Measurements from ENCODE around the gene EXOC2. TPM values are rescaled to one million over a fixed set of nuclear protein-coding genes. Genes with fewer than 3 reads are reported as not detected.

EXOC2 gene
- total and polyA plus RNA-seq, 10 donors, result 7.0 to 32.8 (median 25.3) TPM

DNA sequence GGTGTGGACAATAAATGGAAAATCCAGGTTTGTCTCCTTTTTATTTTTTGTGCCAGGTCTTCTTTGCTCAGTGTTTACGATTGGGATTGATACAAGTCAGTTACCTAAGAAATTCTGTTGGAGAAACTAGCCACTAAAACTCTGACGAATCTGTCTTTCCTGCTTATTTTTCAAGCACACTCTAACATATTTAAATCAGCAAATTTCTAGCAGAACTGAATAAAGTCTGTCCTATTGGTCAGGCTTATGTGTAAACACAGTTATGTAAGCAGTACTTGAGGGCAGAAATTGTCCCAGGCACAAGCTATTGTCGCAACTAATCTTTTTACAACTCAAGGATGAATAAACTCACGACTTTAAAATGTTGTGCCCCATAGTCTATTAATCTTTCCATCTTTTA, 12.1 kb upstream of the EXOC2 start:
- Histone ChIP-seq H3K27me3 (replicated peaks in 1 of 7) (no peaks in the 10 kb centered on the region), H3K4me1 (peaks cover 0 to 6% (median 3%) of the 10 kb centered on the region in 6 donors), H3K4me3 (no peak overlapping the region), H3K9me3 (no peaks in the 10 kb centered on the region), H3K27ac (no peak overlapping the region), H3K36me3 (no peaks in the 10 kb centered on the region)
- intact Hi-C loops (cut with DNase I; ENCODE audit: low total_unique reads), result no loop called here
- no peak for TF ChIP-seq POLR2AphosphoS5 (IDR thresholded peaks at IDR 0.05)
- no peak for TF ChIP-seq CTCF (IDR thresholded peaks at IDR 0.05 in 8 of 11, conservative IDR thresholded peaks at IDR 0.05 in 3 of 11)
- no peak for DNase-seq
- WGBS, 5 donors, result 58 to 63% (median 59%) methylated on average over 4 of the region's 4 CpGs

DNA sequence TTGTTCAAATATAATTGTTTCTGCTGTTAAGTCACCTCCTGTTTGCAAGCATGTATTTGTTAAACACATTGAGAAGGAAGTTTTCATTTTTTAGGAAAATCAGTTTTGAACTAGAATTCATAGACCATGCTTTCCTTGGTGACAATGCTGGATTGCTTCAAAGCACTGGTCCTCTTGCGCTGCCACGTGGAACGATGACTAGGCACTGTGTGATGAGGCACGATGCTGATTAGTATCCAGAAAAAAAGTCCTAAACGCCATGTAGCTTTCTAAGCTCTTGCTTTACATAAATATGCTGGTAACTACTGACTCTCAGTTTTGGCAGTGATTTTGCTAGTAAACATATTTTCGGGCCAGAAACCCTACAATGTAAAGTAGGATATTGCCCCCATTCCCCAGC, 11.1 kb upstream of the EXOC2 start:
- 90 to 94% (median 91%) methylated on average over 6 of the region's 6 CpGs for WGBS, 5 donors
- H3K4me3 ChIP-seq, result no peak overlapping the region
- TF ChIP-seq POLR2A (IDR thresholded peaks at IDR 0.05), result no peak
- no peak for TF ChIP-seq POLR2AphosphoS5 (IDR thresholded peaks at IDR 0.05)
- TF ChIP-seq CTCF (IDR thresholded peaks at IDR 0.05 in 8 of 11, conservative IDR thresholded peaks at IDR 0.05 in 3 of 11), result no peak
- H3K27me3 ChIP-seq (replicated peaks in 1 of 7), result no peaks in the 10 kb centered on the region
- DNase-seq, result no peak
- H3K27ac ChIP-seq, result no peak overlapping the region
- no peaks in the 10 kb centered on the region for H3K36me3 ChIP-seq
- H3K9me3 ChIP-seq, result no peaks in the 10 kb centered on the region
- peaks cover 0 to 4% (median 0%) of the 10 kb centered on the region in 6 donors for H3K4me1 ChIP-seq
- intact Hi-C loops (cut with DNase I; ENCODE audit: low total_unique reads), result no loop called here

- Histone ChIP-seq H3K27ac (no peak overlapping the region), H3K9me3 (no peaks in the 10 kb centered on the region), H3K27me3 (replicated peaks in 1 of 7) (no peaks in the 10 kb centered on the region), H3K4me3 (no peak overlapping the region), H3K36me3 (no peaks in the 10 kb centered on the region), H3K4me1 (peaks cover 0 to 4% (median 0%) of the 10 kb centered on the region in 6 donors)
- intact Hi-C loops (cut with DNase I; ENCODE audit: low total_unique reads), result no loop called here
- TF ChIP-seq POLR2AphosphoS5 (IDR thresholded peaks at IDR 0.05) (no peak), POLR2A (IDR thresholded peaks at IDR 0.05) (no peak), CTCF (IDR thresholded peaks at IDR 0.05 in 8 of 11, conservative IDR thresholded peaks at IDR 0.05 in 3 of 11) (no peak)
- 72 to 88% (median 86%) methylated on average over 3 of the region's 3 CpGs for WGBS, 5 donors
- DNase-seq, result no peak
Observed at GRCh38 chr6:703552-703951, 10.6 kb upstream of the EXOC2 start.

GRCh38 chr6:701700-702479, 9.0 kb upstream of the EXOC2 start:
- Histone ChIP-seq H3K4me3 (no peak overlapping the region), H3K9me3 (no peaks in the 10 kb centered on the region), H3K27ac (no peak overlapping the region), H3K27me3 (replicated peaks in 1 of 7) (no peaks in the 10 kb centered on the region), H3K4me1 (peaks cover 0 to 4% (median 0%) of the 10 kb centered on the region in 6 donors), H3K36me3 (no peaks in the 10 kb centered on the region)
- 78 to 87% (median 81%) methylated on average over 11 of the region's 11 CpGs for WGBS, 5 donors
- intact Hi-C loops (cut with DNase I; ENCODE audit: low total_unique reads), result no loop called here
- DNase-seq, result no peak
- no peak for TF ChIP-seq CTCF (IDR thresholded peaks at IDR 0.05 in 8 of 11, conservative IDR thresholded peaks at IDR 0.05 in 3 of 11)
- TF ChIP-seq POLR2A (IDR thresholded peaks at IDR 0.05), result no peak
- TF ChIP-seq POLR2AphosphoS5 (IDR thresholded peaks at IDR 0.05), result no peak

Data from spleen (tissue), 11 donors.